Bronchial epithelial cell (primary cell): ENCODE results near the gene PFDN1. TPM values are rescaled to one million over a fixed set of nuclear protein-coding genes. Genes with fewer than 3 reads are reported as not detected.

Experiments
- DNase-seq: peaks from one replicate; pipeline ENCODE4 v3.0.0-alpha.2; 2010; ENCODE audit warnings: low read depth
- FAIRE-seq: peaks from 2 replicates; lab custom pipeline; 2011; peaks lifted over from hg19 to GRCh38; lab: Jason Lieb, UNC
- H3K27me3 ChIP-seq: 2 replicates; pipeline ENCODE4 v1.5.1; 2011; ENCODE audit warnings: low read length; ENCODE audit not compliant: control insufficient read depth, insufficient read depth
- H3K36me3 ChIP-seq: 2 replicates; pipeline ENCODE4 v1.5.1; 2011; ENCODE audit warnings: low read length; ENCODE audit not compliant: control insufficient read depth, insufficient read depth
- H3K4me3 ChIP-seq: 2 replicates; pipeline ENCODE4 v1.5.1; 2011; ENCODE audit warnings: mild to moderate bottlenecking, low read depth, low read length, control low read depth
- CTCF ChIP-seq: IDR thresholded peaks from 2 replicates; pipeline ENCODE4 v1.5.1; 2011; ENCODE audit warnings: mild to moderate bottlenecking, moderate library complexity, low read length, control low read depth, inconsistent platforms; ENCODE audit not compliant: insufficient read depth, severe bottlenecking
- total RNA-seq: library from RNA; depleted of rRNA; stranded (reverse); fragments of >200 nt; gene quantifications from 2 replicates; pipeline ENCODE4 v1.2.1, GENCODE V29; 2014

PFDN1 gene
- total RNA-seq, 1 donor from 2014 or later: 34.5 TPM

GRCh38 chr5:140319833-140320232, 16.9 kb upstream of the PFDN1 start:
- no peak overlapping the region for H3K4me3 ChIP-seq
- no peaks in the 10 kb centered on the region for H3K36me3 ChIP-seq
- no peaks in the 10 kb centered on the region for H3K27me3 ChIP-seq
- FAIRE-seq (no peak), DNase-seq (no peak)
- TF ChIP-seq CTCF: no peak

GRCh38 chr5:140318792-140319191, 15.9 kb upstream of the PFDN1 start:
- Histone ChIP-seq H3K4me3 (no peak overlapping the region), H3K27me3 (no peaks in the 10 kb centered on the region), H3K36me3 (no peaks in the 10 kb centered on the region)
- DNase-seq (no peak), FAIRE-seq (no peak)
- TF ChIP-seq CTCF: no peak

GRCh38 chr5:140317859-140318258, 15.0 kb upstream of the PFDN1 start:
- Histone ChIP-seq H3K4me3 (no peak overlapping the region), H3K27me3 (no peaks in the 10 kb centered on the region), H3K36me3 (no peaks in the 10 kb centered on the region)
- FAIRE-seq (no peak), DNase-seq (peak; percentile 82)
- no peak for TF ChIP-seq CTCF

- H3K27me3 ChIP-seq: no peaks in the 10 kb centered on the region
- no peak overlapping the region for H3K4me3 ChIP-seq
- no peak for TF ChIP-seq CTCF
- H3K36me3 ChIP-seq: no peaks in the 10 kb centered on the region
- DNase-seq: no peak
- FAIRE-seq: no peak
Measured at GRCh38 chr5:140312791-140313189, 9.9 kb upstream of the PFDN1 start.

- peak; percentile 99 for DNase-seq
- Histone ChIP-seq H3K4me3 (no peak overlapping the region), H3K36me3 (no peaks in the 10 kb centered on the region), H3K27me3 (no peaks in the 10 kb centered on the region)
- no peak for FAIRE-seq
- no peak for TF ChIP-seq CTCF
Measured at GRCh38 chr5:140312067-140312790, 9.3 kb upstream of the PFDN1 start.

- no peak for TF ChIP-seq CTCF
- Histone ChIP-seq H3K4me3 (no peak overlapping the region), H3K36me3 (no peaks in the 10 kb centered on the region), H3K27me3 (no peaks in the 10 kb centered on the region)
- DNase-seq: peak; percentile 90
- FAIRE-seq: no peak
Measured at GRCh38 chr5:140311011-140311467, 8.1 kb upstream of the PFDN1 start.
